OCI-M1 (cell line): ENCODE data around the gene WNT9B.
"Not testable (repeated sequence)": the region's sequence is repeated elsewhere in the genome, so short reads cannot be mapped to it uniquely, and the experiment has no call there.

Experiments
- DNase-seq: peaks from one replicate; lab custom pipeline; 2025; lab: John Stamatoyannopoulos, UW

WNT9B gene

GRCh38 chr17:46916211-46916610 lies 64.8 kb downstream of the WNT9B start:
- no peak for DNase-seq

GRCh38 chr17:46916623-46917022 lies 65.2 kb downstream of the WNT9B start:
- no peak for DNase-seq

- DNase-seq: no peak
These were observed 65.7 kb downstream of the WNT9B start for GRCh38 chr17:46917041-46917440.

GRCh38 chr17:46917516-46917915 lies 66.1 kb downstream of the WNT9B start:
- DNase-seq: no peak

- not testable (repeated sequence) for DNase-seq
These were observed 70.6 kb downstream of the WNT9B start for GRCh38 chr17:46921962-46922361.

GRCh38 chr17:46922487-46922803 lies 71.1 kb downstream of the WNT9B start:
- no peak for DNase-seq

- peak; percentile 95 for DNase-seq
These were observed 71.6 kb downstream of the WNT9B start, which contains the start of gene GOSR2 for GRCh38 chr17:46922804-46923635. GOSR2 (plus strand) TSS chr17:46923160; CDS start chr17:46923193, 33 bp downstream.

GRCh38 chr17:46925185-46925868 lies 73.9 kb downstream of the WNT9B start:
- no peak for DNase-seq

GRCh38 chr17:46928467-46929261 lies 77.3 kb downstream of the WNT9B start:
- DNase-seq: no peak

- no peak for DNase-seq
These were observed 78.0 kb downstream of the WNT9B start for GRCh38 chr17:46929413-46929812.

GRCh38 chr17:46930051-46930450 lies 78.7 kb downstream of the WNT9B start:
- no peak for DNase-seq

- DNase-seq: no peak
These were observed 80.2 kb downstream of the WNT9B start for GRCh38 chr17:46931596-46931995.

- DNase-seq: peak; percentile 35
These were observed 84.4 kb downstream of the WNT9B start for GRCh38 chr17:46935658-46936266.
